ENCODE data around the gene KIAA1217.

KIAA1217 gene

GRCh38 chr10:24305551-24306506, 96.9 kb downstream of the KIAA1217 start:
- TF ChIP-seq CTCF (IDR thresholded peaks at IDR 0.05; ENCODE audit: insufficient read depth, missing control alignments): no peak
- FAIRE-seq: no peak
- no peak for DNase-seq (ENCODE audit: insufficient read length, low spot score)

- DNase-seq (ENCODE audit: insufficient read length, low spot score) (no peak), FAIRE-seq (no peak)
- TF ChIP-seq CTCF (IDR thresholded peaks at IDR 0.05; ENCODE audit: insufficient read depth, missing control alignments): no peak
Observed at GRCh38 chr10:24306507-24306875, 97.6 kb downstream of the KIAA1217 start.

- TF ChIP-seq CTCF (IDR thresholded peaks at IDR 0.05; ENCODE audit: insufficient read depth, missing control alignments): no peak
- DNase-seq (ENCODE audit: insufficient read length, low spot score) (no peak), FAIRE-seq (no peak)
Observed at GRCh38 chr10:24307116-24307515, 98.2 kb downstream of the KIAA1217 start.

GRCh38 chr10:24307696-24308485, 99.0 kb downstream of the KIAA1217 start:
- FAIRE-seq: no peak

GRCh38 chr10:24310104-24310503, 101.2 kb downstream of the KIAA1217 start:
- FAIRE-seq: no peak
- no peak for DNase-seq (ENCODE audit: insufficient read length, low spot score)
- TF ChIP-seq CTCF (IDR thresholded peaks at IDR 0.05; ENCODE audit: insufficient read depth, missing control alignments): no peak

More at GRCh38 chr10:24307696-24308485, 99.0 kb downstream of the KIAA1217 start:
- DNase-seq (ENCODE audit: insufficient read length, low spot score): no peak
- TF ChIP-seq CTCF (IDR thresholded peaks at IDR 0.05; ENCODE audit: insufficient read depth, missing control alignments): no peak

GRCh38 chr10:24311888-24312287, 103.0 kb downstream of the KIAA1217 start:
- FAIRE-seq: no peak
- no peak for TF ChIP-seq CTCF (IDR thresholded peaks at IDR 0.05; ENCODE audit: insufficient read depth, missing control alignments)

More at GRCh38 chr10:24311888-24312287, 103.0 kb downstream of the KIAA1217 start:
- no peak for DNase-seq (ENCODE audit: insufficient read length, low spot score)
